Activated CD4-positive, alpha-beta T cell treated with anti-CD3 and anti-CD28 coated beads, Interleukin-2, amount 50 U/mL, for 16 hours (primary cell): ENCODE results near the gene ASCC3.
"Not testable (repeated sequence)": the region's sequence is repeated elsewhere in the genome, so short reads cannot be mapped to it uniquely, and the experiment has no call there.

Experiments used
- DNase-seq: peaks from one replicate; pipeline ENCODE4 v3.0.0-alpha.2; 2020

The ASCC3 gene

GRCh38 chr6:100657678-100658330 is 223.3 kb downstream of the ASCC3 start:
- peak; percentile 11 for DNase-seq

DNA sequence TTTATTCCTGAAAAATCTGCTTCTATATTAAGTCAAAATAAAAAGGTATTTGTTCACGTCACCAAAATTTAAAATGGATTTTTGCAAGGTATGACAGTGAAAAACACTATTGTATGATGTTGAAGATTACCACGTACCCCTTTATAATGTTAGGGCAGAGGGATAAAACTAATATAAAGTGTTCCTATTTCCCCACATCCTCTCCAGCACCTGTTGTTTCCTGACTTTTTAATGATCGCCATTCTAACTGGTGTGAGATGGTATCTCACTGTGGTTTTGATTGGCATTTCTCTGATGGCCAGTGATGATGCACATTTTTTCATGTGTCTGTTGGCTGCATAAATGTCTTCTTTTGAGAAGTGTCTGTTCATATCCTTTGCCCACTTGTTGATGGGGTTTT is 240.0 kb downstream of the ASCC3 start:
- DNase-seq = not testable (repeated sequence)

- no peak for DNase-seq
Measured at GRCh38 chr6:100633096-100633777, 247.9 kb downstream of the ASCC3 start.

DNA sequence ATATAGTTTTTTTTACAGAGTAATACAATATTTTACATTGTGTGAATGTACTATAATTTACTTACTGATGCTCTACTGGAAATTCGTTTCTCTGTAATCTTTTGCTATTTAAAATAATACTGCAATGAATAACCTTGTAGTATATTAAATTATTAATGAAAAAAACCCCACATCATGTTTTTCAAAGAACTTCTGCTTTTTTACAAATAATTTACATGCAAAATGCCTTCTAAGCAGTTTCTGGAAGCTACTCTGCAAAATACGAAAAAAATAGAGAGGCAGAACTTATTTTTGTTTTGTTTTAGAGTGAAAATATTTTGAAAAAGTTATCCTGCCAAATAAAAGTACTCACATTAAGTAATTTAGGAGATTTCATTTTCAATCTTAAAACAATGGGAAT is 250.6 kb downstream of the ASCC3 start:
- DNase-seq = no peak

DNA sequence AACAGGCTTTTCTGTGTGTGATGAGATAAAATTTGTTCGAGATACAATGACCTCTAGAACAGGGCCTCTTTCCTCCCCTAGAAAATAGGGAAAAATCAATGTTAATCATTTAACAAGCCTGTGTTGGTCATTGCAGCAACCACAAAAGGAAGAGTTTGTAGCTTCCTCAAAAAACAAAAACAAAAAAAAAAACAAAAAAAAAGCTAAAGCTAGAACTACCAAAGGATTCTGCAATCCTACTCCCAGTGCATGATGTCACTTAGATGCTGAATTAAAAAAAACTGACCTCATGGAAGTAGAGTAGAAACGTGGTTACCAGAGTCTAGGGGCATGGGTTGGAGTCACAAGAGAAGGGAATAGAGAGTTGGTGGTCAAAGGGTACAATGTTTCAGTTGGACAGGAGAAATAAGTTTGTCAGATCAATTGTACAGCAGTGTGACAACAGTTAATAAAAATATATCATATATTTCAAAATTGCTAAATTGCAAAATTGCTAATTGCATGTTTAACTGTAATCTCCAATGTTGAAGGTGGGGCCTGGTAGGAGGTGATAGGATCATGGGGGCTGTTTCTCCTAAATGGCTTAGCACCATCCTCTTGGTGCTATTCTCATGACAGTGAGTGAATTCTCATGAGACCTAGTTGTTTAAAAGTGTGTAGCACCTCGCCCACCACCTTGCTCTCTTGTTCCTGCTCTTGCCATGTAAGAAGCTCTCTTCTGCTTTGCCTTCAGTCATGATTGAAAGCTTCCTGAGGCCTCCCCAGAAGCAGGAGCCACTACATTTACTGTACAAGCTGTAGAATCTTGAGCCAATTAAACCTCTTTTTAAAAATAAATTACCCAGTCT is 253.0 kb downstream of the ASCC3 start:
- no peak for DNase-seq

- DNase-seq = no peak
Measured at GRCh38 chr6:100626721-100627120, 254.4 kb downstream of the ASCC3 start.

DNA sequence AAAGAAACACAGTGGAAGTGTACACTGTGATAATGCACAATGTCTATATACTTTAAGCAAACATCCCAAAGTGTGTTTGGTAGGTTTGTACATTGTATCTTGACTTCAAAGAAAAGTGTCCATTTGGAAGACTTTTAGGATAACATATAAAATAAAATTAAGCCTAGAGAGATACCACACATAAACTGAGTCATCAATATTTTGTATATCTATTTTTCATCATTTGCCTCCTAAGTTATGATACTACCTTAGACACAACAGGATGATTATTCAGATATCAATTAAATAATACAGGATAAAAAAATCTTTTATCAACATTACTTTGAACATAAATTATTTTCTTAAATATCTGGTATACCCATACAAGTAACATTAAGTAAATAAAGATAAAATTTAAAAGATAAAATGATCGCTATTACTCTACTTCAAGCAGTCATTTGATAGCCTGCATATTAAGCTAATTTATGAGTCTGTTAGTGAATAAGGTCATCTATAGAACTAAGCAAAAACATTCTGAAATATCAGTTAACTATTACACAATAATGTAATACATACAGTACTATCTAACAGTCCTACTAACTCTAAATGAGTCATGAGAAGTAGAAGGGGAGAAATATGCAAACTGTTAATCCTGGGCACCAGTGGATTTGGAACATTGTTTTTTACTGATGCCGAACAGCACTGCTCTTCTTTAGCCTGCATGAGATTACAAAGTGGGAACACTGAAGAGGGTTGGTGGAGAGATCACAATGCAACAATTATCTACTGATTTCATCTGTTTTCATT is 258.0 kb downstream of the ASCC3 start:
- DNase-seq = no peak

GRCh38 chr6:100620085-100620840 is 260.9 kb downstream of the ASCC3 start:
- no peak for DNase-seq

DNA sequence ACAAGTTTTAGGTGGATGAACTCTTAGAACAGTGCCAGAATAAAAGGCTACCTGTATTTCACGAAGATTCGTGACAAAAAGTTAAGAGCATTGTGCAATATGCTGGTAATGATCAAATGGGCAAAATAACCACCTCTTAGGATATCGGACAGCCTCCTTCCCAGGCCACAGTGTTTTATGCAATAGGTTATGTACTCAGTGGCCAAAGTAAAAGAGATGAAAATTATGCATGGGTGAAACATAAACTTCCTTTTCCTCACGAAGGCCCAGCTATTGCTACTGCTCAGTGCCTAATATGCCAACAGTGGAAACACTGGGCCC is 262.8 kb downstream of the ASCC3 start:
- DNase-seq = no peak

DNA sequence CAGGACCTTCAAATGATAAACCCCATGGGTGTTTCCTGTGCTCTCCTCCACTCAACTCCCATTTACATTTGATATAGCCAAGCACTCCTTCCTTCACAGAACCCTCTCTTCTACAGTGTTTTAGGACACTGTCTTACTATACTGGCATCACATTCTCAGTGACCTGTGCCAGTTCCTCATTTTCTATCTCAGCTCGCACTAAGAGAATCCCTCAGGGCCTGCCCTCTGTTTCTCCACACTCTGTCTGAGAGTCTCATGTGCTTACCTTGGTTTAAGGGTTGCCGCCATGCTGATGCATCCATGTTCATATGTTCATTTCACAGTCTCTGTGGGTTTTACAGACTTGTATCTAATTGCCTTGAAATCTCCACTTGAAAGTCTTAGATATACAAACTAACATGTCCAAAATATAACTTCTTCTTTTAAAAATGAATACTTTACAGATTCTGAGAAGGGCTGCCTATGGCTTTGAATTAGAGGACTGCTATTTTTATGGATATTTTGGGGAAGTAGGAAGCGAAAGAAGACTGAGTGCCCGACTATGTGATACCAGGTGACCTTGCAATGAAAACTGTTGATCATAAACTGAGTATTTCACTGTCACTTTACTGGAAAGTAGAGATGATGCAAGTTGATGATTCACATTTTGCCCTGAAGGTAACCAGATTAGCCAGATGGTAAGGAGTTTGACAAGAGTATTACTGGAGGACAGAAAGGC is 263.3 kb downstream of the ASCC3 start:
- DNase-seq = no peak

DNA sequence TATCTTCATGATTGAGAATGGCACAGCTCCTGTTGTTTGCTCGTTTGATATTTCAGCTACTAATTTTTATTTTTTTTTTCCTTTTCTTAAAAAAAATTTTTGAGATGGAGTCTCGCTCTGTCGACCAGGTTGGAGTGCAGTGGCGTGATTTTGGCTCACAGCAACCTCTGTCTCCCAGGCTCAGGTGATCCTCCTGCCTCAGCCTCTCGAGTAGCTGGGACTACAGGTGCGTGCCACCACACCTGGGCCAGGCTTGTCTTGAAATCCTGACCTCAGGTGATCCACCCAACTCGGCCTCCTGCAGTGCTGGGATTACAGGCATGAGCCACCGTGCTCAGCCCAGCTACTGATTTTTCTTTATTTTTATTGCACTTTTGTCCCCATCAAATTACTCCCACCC is 266.2 kb downstream of the ASCC3 start:
- no peak for DNase-seq

- DNase-seq = no peak
Measured at GRCh38 chr6:100614386-100614785, 266.7 kb downstream of the ASCC3 start.

DNA sequence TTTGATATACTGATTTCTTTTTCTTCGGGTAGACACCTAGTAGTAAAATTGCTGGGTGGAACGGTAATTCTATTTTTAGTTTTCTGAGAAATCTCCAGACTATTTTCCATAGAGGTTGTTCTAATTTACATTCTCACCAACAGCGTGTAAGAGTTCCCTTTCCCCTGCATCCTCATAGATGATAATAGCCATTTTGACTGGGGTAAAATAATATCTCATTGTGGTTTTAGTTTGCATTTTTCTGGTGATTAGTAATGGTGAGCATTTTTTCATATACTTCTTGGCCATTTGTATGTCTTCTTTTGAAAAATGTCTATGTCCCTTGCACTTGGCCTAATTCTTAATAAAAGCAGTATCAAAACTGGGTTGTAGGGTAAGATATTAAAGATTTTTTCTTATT is 267.5 kb downstream of the ASCC3 start:
- no peak for DNase-seq

DNA sequence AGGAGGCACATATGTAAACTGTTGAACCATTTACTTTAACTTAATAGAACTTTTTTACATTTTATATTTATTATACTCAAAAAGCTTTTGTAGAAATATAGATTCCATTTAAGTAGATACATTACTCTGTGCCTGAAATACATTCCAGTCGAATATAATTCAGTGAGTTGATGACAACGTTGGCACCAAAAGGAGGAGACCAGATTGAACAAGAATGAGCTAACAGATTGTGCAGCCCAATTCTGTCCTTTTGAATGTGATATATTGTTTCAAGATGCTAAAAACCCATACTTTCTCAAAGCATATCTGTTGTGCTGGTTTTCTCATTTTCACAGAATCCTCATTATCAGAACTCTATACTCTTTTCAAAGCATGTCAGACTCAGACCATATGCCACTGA is 269.0 kb downstream of the ASCC3 start:
- DNase-seq = no peak

GRCh38 chr6:100599088-100599770 is 281.9 kb downstream of the ASCC3 start:
- DNase-seq = no peak

DNA sequence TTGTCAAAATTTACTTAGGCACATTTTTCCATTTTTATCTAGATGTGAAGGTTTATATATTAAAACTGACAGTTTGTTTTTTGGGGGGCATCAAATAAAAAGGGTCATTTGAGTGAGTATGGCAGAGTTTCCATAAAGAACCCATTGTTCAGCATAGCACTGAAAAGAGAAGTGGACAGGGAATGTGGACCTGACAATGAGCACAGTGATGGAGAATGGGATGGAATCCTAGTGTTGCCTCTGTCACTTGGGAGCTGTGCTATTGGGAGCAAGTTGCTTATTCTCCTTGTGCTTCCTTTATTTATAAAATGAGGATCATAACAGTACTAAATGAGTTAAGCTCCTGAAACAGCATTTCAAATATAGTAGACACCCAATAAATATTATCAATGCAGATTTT is 285.7 kb downstream of the ASCC3 start:
- DNase-seq = no peak

GRCh38 chr6:100593522-100593921 is 287.6 kb downstream of the ASCC3 start:
- DNase-seq = peak; percentile 25

GRCh38 chr6:100592929-100593328 is 288.2 kb downstream of the ASCC3 start:
- DNase-seq = no peak

GRCh38 chr6:100577425-100577824 is 303.7 kb downstream of the ASCC3 start:
- DNase-seq = no peak

DNA sequence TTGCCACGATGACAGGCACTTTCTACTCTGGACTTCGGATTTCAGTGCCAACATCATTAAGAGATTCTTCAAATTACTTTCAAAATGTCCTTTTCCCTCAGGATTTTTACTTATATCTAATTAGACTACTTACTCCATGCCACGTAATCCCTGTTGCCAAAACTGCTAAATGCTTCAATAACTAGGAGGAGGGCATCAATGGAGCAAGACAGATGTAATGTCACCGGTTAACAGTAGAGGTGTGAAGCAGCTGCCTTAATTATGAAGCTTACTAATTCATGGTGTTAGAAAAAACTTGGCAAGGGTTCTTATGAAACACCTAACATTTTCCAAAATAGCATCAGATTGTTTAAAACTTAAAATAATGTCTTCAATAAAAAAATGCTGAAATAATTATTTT is 305.2 kb downstream of the ASCC3 start:
- DNase-seq = no peak

- no peak for DNase-seq
Measured at GRCh38 chr6:100574836-100575235, 306.3 kb downstream of the ASCC3 start.
